KG1 (cell line): Measurements from ENCODE around the gene E2F4.

Experiments used
- DNase-seq: peaks from one replicate; lab custom pipeline; 2025; lab: John Stamatoyannopoulos, UW

E2F4 gene

DNA sequence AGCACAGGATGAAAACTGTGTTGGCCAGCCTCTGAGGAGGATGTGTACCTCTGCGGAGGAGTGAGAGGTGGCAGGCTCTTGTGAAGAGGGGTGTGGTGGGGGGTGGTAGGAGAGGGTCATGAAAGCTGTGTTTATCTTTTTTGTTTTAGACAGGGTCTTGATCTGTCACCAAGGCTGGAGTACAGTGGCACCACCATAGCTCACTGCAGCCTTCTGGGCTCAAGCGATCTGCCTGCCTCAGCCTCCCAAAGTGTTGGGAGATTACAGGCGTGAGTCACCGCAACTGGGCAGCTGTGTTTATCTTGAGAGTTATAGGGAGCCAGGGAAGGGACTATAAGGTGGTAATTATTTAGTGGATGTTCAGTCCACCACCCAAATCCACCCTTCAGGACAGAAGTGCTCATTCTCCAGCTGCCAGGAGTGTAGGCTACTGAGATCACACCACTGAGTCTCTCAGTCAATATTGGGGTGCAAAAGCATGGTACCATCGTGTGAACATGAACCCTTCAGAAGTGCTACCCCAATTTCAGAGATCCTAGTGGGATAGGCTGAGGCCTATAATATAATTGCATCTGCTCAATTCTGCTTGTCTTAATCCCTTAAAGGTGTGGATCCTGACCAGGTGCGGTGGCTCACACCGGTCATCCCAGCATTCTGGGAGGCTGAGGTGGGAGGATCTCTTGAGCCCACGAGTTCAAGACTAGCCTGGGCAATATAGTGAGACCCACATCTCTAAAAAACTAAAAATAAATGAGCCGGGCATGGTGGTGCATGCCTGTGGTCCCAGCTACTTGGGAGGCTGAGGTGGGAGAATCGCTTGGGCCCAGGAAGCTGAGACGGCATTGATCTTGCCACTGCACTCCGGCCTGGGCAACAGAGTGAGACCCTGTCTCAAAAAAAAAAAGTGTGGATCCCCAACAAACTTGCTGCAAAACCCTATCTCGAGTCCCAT is 1.2 kb upstream of the E2F4 start:
- DNase-seq, result no peak

DNA sequence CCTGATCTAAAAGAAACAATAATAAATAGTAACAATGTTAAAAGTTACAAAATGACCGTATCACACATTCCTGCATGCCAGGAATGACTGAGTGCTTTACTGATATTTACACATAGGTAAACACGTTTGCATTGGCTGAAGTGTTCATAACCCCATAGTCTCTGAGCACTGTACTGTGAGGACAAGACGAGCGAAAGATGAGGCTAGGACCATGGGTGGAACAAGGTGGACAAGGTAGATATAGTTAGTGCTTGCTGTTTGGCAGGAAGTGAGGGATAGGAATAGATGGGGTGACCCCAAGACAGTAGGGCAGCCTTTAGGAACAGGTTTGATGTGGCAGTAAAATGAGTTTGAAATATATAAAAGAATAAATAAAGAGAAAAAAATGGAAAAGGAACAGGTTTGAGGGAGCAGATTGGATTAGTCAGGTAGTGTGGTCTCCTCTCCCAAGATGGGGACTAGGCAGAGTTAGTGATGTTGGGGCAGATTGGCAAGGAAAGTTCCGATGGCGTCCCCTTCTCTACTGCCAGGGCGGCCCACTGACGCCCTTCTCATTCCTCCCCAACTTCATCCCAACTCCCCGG is 452 bp upstream of the E2F4 start:
- DNase-seq, result no peak

DNA sequence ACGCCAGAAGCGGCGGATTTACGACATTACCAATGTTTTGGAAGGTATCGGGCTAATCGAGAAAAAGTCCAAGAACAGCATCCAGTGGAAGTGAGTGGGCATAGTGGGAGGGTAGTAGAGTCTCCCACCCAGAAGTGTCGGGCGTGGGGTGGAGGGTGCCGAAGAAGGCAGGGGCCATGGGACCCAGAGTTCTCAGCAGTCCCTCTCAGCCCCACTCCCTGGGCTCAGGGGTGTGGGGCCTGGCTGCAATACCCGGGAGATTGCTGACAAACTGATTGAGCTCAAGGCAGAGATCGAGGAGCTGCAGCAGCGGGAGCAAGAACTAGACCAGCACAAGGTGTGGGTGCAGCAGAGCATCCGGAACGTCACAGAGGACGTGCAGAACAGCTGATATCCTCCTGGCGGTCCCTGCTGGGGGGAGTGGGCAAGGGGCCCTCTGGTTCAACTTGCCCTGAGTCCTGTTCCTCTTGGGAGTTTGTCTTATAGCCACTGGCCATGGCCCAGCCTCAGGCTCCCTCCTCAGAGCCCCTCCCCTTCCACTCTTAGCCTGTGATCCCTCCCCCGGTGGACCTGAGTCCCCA is 916 bp downstream of the E2F4 start:
- no peak for DNase-seq

DNA sequence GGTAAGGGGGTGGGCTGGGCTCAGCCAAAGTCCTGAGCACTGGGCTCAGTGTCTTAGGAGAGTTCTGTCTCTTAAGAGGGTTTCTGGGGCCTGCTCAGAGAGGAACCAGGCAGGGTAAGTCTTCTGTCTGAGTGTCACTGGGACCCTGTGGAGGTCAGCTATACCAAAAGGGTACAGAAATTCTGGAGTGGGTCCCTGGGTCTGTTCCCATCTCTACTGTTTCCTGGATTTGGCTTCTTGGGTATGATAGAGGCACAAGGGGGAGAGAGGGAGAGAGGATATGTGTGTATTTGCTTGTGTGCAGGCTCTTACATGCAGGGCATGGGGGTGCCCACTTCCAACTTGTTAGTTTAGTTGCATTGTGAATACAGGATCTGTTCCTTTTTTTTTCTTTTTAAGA is 1.6 kb downstream of the E2F4 start:
- DNase-seq, result no peak

DNA sequence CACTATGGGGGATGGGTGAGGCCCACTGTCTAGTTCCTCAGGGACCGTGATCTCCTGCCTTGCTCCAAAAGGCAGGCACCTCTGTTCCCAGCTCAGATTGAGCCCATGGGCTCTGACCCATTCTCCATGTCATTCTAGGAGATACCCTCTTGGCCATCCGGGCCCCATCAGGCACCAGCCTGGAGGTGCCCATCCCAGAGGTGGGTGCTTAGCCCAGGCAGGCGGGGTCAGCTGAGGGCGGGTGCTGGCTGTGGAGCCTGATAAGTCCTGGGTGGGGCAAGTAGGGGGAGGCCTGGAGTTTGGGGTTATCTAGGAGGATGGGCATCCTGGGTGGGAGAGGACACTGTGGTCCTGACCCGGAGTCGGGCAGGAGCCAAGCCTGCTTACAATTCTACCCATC is 2.3 kb downstream of the E2F4 start:
- DNase-seq, result no peak

DNA sequence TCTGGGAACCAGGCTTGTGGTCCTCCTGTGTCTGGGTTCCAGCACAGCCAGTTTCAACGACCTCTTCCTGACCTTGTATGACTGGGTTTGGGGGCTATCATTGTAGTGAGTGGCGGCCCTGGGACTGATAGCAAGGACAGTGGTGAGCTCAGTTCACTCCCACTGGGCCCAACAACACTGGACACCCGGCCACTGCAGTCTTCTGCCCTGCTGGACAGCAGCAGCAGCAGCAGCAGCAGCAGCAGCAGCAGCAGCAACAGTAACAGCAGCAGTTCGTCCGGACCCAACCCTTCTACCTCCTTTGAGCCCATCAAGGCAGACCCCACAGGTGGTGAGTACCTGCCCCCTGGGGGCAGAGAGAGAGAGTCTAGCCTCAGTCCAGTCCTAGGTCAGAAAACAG is 3.7 kb downstream of the E2F4 start:
- DNase-seq, result no peak

DNA sequence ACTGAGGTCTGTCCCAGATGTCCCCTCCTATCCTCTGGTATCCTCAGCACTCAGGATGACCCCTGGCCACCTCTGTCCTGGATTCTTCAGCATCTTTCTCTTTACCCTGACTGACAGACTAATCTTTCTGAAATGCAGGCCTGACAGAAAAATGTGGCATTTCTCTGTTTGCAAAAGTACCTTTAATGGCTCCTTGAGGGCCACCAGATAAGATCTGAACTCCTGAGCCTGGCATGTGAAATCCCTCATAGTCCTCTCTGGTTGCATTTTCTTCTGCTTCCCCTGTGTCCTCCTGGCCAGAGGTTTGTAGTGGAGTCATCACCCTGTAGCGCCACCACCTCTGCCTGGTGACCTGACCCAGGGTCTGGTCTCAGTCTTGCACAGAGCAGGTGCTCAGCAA is 4.9 kb downstream of the E2F4 start:
- DNase-seq, result no peak

DNA sequence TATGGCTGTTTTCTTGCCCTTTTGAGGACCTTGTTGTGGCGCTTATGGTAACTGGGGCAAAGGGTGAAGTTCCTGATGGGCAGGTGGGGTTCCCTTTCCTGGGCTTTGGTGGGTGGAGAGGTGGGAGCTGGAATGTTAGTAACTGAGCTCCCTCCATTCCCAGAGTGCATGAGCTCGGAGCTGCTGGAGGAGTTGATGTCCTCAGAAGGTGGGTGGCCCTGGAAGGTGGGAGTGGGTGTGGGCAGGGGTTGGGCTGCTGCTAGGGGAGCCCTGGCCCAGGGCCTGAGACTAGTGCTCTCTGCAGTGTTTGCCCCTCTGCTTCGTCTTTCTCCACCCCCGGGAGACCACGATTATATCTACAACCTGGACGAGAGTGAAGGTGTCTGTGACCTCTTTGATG is 5.7 kb downstream of the E2F4 start:
- no peak for DNase-seq

DNA sequence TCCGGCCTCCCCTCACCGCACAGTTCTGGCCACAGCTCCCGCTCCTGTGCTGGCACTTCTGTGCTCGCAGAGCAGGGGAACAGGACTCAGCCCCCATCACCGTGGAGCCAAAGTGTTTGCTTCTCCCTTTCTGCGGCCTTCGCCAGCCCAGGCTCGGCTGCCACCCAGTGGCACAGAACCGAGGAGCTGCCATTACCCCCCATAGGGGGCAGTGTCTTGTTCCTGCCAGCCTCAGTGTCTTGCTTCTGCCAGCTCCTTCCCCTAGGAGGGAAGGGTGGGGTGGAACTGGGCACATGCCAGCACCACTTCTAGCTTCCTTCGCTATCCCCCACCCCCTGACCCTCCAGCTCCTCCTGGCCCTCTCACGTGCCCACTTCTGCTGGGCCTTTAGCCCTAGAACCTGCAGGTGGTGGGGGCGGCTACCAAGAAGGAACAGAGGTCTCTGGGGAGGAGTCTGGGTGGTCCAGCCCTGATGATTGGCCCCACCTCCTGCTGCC is 6.3 kb downstream of the E2F4 start:
- no peak for DNase-seq

DNA sequence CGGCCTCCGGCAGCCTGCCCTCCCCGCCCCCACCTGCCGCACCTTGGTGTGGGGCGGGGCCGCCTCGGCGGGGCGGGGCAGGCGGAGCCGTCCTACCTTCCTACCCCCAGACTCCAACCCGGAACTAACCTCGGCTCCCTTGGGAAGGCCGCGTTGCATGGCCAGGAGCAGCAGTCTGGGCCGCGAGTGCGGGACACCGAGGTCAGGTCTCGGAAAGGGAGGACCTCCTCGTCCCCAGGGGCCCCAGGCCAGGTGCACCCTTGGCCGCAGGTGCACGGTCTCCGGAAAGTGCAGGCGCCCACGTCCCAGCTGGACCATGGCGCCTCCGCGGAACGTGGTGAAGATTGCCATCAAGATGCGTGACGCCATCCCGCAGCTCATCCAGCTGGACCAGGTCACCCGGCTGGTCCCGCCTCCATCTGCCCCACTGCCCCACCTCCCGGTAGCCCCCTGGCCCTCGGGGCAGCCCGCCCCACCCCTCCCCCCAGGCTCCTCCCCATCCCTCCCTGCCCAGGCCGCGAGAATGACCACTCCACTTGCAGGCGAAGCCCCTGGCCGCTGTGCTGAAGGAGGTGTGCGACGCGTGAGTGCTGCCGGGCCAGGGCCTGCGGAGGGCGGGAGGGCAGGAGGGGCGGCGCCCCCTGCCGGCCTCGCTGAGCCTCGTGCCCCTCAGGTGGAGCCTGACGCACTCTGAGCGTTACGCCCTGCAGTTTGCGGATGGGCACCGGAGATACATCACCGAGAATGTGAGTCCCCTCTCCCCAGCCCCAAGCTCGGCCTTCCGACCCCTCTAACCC is 7.3 kb downstream of the E2F4 start, which contains the start of gene ELMO3:
TSS of gene ELMO3 (plus strand) at position 121 of the 797 bp plus-strand sequence. CDS start at position 317, 196 bp downstream.
- DNase-seq, result no peak

DNA sequence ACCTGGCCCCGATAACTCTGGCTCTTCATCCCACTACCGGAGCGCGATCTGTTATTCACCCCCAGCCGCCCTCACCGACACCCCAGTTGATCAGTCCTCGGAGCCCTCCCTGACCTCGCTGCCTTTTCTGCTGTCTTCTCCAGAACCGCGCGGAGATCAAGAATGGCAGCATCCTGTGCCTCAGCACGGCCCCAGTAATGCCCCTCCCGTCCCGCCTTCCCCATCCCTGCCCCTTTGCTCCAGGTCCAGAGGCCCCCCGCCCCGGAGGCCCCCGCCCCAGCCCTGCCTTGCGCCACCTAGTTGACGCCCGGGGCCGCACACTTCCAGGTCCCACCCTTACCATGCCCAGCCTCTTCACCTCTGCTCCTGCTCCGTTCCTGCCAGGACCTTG is 7.8 kb downstream of the E2F4 start:
- DNase-seq, result no peak

DNA sequence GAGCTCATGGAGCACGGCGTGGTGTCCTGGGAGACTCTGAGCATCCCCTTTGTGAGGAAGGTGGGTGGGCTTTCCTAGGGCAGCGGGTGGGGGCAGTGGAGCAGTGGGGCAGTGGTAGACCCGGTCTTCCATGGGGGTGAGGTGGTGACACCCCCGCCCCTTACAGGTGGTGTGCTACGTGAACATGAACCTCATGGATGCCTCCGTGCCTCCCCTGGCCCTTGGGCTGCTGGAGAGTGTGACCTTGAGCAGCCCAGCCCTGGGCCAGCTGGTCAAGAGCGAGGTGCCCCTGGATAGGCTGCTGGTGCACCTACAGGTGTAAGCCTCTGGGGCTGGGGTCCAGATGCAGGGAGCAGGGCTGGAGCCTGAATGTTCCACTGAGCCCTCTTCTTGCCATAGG is 8.5 kb downstream of the E2F4 start:
- DNase-seq, result no peak

DNA sequence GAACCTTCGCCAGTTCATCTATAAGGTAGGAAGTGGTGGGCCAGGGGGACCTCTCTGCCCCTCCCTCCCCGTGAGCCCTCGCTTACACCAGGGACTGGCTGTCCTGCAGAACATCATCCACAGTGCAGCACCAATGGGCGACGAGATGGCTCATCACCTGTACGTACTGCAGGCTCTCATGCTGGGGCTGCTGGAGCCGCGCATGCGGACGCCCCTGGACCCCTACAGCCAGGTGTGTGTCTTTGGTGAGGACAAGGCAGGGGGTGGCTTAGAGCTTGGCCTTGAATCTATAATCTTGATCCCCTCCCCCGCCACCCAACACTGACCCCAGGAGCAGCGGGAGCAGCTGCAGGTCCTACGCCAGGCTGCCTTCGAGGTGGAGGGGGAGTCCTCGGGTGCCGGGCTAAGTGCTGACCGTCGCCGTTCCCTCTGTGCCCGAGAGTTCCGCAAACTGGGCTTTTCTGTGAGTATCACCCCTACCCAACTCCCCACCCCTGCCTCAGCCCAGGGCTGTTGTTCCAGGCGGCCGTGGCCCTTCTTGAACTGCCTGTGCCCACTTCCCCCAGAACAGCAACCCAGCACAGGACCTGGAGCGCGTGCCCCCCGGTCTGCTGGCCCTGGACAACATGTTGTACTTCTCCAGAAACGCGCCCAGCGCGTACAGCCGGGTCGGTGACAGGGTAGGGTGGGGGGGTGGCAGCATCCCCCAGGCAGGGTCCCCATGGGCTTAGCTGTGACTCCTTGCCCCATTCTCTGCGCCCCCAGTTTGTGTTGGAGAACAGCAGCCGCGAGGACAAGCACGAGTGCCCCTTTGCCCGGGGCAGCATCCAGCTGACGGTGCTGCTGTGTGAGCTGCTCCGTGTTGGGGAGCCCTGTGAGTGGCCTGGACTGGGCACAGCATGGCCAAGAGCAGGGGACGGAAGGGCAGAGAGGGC is 9.7 kb downstream of the E2F4 start:
- no peak for DNase-seq

DNA sequence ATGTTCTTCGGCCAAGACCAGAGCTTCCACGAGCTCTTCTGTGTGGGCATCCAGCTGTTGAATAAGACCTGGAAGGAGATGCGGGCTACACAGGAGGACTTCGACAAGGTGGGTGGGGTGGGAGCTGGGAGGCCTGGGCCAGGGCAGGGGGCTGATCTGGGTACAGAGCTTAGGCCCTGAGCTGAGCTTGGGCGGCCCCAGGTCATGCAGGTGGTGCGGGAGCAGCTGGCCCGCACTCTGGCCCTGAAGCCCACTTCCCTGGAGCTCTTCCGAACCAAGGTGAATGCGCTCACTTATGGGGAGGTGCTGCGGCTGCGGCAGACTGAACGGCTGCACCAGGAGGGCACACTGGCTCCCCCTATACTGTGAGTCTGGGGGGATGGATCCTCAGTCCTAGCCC is 10.5 kb downstream of the E2F4 start:
- no peak for DNase-seq

DNA sequence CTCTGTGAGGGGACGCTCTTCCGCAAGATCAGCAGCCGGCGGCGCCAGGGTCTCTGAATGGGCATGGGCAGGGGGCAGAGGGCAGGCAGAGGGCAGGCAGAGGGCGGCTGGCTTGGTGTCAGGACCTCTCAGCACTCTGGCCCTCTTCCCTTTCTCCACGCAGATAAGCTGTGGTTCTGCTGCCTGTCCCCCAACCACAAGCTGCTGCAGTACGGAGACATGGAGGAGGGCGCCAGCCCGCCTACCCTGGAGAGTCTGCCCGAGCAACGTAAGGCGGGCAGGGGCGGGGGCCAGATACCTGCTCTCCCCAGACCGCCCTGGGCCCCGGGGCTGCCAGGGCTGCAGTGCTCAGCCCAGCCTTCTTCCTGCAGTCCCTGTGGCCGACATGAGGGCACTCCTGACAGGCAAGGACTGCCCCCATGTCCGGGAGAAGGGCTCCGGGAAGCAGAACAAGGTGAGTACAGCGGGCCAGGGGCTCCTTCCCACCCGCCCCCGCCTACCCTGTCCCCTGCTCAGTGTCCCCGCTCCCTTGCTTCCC is 11.1 kb downstream of the E2F4 start:
- DNase-seq, result no peak

DNA sequence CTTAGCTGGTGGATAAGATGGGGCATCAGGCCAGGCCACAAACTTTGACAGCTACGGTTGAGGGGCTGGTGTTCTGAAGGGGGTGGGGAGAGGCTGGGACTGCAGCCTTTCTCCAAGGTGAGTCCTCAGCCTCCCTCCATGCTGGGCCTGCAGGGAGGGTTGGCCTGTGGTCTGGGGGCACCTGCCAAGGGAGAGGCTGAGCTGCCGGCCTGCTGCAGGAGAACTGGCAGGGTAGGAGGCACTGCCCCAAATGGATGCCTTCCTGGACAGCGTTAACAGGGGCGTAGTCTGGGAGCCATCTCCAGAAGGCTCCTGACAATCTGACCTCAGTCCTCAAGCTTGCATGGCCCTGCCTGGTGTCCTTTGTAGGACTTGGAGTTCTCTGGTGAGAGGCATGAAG is 12.1 kb downstream of the E2F4 start:
- no peak for DNase-seq

DNA sequence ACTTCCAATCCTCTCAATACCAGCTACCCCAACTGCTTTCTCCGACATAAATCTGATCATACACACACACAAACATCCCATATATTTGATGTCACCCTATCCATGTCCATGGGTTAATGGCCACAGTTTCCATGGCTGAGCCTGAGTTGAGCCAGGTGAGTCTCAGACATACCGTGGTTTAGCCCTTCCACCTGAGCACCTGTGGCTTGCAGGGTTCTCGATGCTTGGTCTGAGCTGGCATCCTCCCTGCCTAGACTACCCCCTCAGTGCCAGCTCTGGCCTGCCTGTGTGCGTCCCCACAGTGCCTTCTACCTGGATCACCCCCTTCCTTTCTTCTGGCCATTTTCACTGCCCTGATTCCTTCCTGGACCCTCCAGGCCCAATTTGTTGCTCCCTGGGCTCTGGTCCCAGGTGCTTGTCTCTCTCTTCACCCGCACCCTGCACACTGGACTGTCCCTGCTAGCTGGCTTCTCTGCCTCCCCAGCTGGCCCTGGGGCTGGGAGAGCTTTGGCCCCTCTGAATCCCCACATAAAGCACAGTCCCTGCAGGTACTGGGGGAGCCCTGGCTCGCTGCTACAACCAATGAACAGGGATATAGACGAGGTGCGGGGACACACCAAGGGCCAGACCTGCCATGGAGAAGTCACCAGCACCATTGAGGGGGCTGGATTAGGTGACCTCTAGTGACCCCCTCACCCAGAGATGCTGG is 14.3 kb downstream of the E2F4 start:
- no peak for DNase-seq

DNA sequence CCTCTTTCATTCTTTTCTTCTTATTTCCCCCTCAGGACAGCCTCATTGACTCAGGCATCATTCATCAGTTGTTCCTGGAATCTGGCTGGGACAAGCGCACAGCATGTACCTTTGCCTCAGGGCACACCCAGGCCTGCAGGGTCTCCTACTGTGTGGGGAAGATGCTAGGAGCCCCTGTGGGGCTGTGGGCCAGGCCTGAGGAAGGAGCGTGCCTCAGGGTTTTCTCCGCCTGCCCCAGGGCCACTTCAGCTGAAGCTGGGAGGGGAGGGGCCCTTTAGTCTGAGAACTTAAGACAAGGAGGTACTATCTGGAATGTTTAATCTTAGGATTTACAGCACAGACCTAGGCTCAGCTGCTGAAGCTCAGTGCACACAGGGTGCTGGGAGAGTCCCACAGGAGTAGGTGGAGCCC is 14.9 kb downstream of the E2F4 start:
- DNase-seq, result no peak

DNA sequence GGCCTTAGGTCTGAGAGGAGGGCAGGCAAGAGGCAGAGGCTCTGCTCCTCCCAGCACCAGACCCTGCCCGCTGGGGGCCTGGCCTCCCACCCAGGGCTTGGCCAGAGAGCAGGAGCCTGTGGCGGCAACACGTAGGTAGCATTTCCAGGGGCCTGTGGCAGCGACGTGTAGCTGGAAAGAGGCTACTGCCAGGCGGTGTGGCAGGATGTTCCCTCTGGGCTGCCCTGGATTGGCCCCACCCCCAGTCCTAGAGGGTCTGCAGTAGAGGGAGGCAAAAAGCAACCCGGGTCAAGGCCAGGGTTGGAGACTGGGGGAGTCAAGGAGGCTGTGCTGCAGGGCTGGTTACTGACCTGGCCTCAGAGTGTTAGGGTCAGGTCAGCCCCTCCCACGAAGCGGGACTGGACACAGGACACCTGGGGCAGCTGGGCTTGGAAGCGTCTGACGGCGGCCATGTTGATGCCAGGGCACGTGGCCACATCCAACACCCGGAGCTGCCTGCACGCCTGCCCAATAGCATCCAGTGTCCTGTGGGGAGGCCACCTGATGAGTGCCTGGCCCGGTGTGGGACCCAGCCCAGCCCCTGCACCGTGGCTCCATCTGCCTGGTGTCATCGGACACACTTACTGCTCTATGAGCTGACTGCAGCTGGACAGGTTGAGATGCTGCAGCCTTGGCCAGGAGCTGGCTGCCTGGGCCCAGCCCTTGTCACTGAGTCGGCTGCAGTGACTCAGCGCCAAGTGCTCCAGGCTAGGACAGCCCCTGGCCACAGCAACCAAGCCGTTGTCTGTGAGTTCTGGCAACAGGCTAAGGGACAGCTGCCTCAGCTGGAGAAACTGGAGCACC is 15.5 kb downstream of the E2F4 start:
- no peak for DNase-seq
